HepG2 (cell line): Measurements from ENCODE around the gene HOXB6. TPM values are rescaled to one million over a fixed set of nuclear protein-coding genes. Genes with fewer than 3 reads are reported as not detected.

Experiments
- ATAC-seq: fragments of 200-7000 bp; cut with Tn5 transposase; 3 replicates; pipeline ENCODE4 v1.9.1; 2020; ENCODE audit warnings: mild to moderate bottlenecking, moderate library complexity
- BruUV-seq: library from RNA; stranded (reverse); fragments of 400-500 nt; replicated peaks from 2 replicates; lab custom pipeline; 2021; lab: Mats Ljungman, UMichigan
- CTCF ChIA-PET: fragments of 300-600 bp; formaldehyde crosslinking; extraction: SDS; loops from one replicate; lab custom pipeline; 2021; ENCODE audit warnings: low total read pairs, inconsistent platforms, low intra/inter-chr PET ratio; lab: Yijun Ruan, JAX
- POLR2A ChIA-PET: fragments of 350-600 bp; sonication (Branson Sonifier 250); formaldehyde crosslinking; loops from one replicate; lab custom pipeline; 2020; ENCODE audit warnings: antibody characterized with exemption, inconsistent platforms; lab: Yijun Ruan, JAX
- DNase-seq: peaks from one replicate; pipeline ENCODE4 v3.0.0-alpha.2; 2015; ENCODE audit warnings: low spot score
- FAIRE-seq: peaks from 3 replicates; lab custom pipeline; 2011; peaks lifted over from hg19 to GRCh38; lab: Jason Lieb, UNC
- H2AFZ ChIP-seq: one replicate; pipeline ENCODE4 v1.6.1; 2011; ENCODE audit warnings: low read length, inconsistent platforms
- H3K27ac ChIP-seq: fragments of 300-600 bp; 3 replicates; pipeline ENCODE4 v1.8.0; 2011; ENCODE audit warnings: mixed run types, mild to moderate bottlenecking, mixed read lengths, low read length, inconsistent platforms; ENCODE audit not compliant: insufficient read depth; ENCODE audit errors: extremely low read length
- H3K27me3 ChIP-seq, 2 experiments: fragments of 200-600 bp in 1 of 2; 2 replicates in 1 of 2; 3 replicates in 1 of 2; pipeline versions ENCODE4 v1.6.0 to v1.8.0; 2011; ENCODE audit warnings: low read length in 2 of 2, mild to moderate bottlenecking in 2 of 2, moderate library complexity in 2 of 2, inconsistent platforms in 1 of 2; ENCODE audit not compliant: insufficient read depth in 2 of 2, control insufficient read depth in 1 of 2
- H3K36me3 ChIP-seq, 2 experiments: fragments of 200-600 bp in 1 of 2; replicated peaks in 1 of 2; 2 replicates in 1 of 2; 3 replicates in 1 of 2; pipeline versions ENCODE4 v1.5.1 to v1.8.0; 2011; ENCODE audit warnings: low read length in 2 of 2, inconsistent platforms in 1 of 2; ENCODE audit not compliant: insufficient read depth in 2 of 2, control insufficient read depth in 1 of 2
- H3K4me1 ChIP-seq: 2 replicates; pipeline ENCODE4 v1.5.1; 2012; ENCODE audit warnings: low read length, inconsistent platforms; ENCODE audit not compliant: insufficient read depth
- H3K4me2 ChIP-seq: 2 replicates; pipeline ENCODE4 v1.6.0; 2011; ENCODE audit warnings: low read depth, low read length, inconsistent platforms
- H3K4me3 ChIP-seq, 3 experiments: fragments of 200-600 bp in 1 of 3; sonication (generic), shearing (Covaris generic) in 1 of 3; replicated peaks in 1 of 3; 2 replicates each; pipeline ENCODE4 v1.5.1; 2011 to 2016; ENCODE audit warnings: low read length in 3 of 3, inconsistent platforms in 2 of 3, low read depth in 2 of 3, mild to moderate bottlenecking in 2 of 3, control low read depth in 1 of 3, mixed read lengths in 1 of 3; ENCODE audit not compliant: insufficient read depth in 1 of 3
- H3K79me2 ChIP-seq: one replicate; pipeline ENCODE4 v1.6.1; 2011; ENCODE audit warnings: low read length, inconsistent platforms; ENCODE audit not compliant: insufficient read depth
- H3K9ac ChIP-seq: 2 replicates; pipeline ENCODE4 v1.6.0; 2011; ENCODE audit warnings: mild to moderate bottlenecking, low read depth, low read length, inconsistent platforms; ENCODE audit not compliant: insufficient read depth
- H3K9me3 ChIP-seq: 2 replicates; pipeline ENCODE4 v1.5.1; 2012; ENCODE audit warnings: mild to moderate bottlenecking, low read length
- H4K20me1 ChIP-seq: 2 replicates; pipeline ENCODE4 v1.6.0; 2011; ENCODE audit warnings: inconsistent platforms, mild to moderate bottlenecking, low read length, moderate library complexity; ENCODE audit not compliant: insufficient read depth
- CBX5 ChIP-seq: sonication (generic); formaldehyde crosslinking; IDR thresholded peaks from 2 replicates; pipeline ENCODE4 v1.4.0; 2020; ENCODE audit warnings: missing genetic modification reagents, borderline replicate concordance
- KMT2B ChIP-seq: IDR thresholded peaks from 2 replicates; pipeline ENCODE4 v1.6.1; 2016; ENCODE audit warnings: missing genetic modification reagents, missing compliant biosample characterization
- ZNF891 ChIP-seq: sonication (generic); formaldehyde crosslinking; IDR thresholded peaks from 2 replicates; pipeline ENCODE4 v1.5.0; 2020; ENCODE audit warnings: mild to moderate bottlenecking, missing genetic modification reagents
- WGBS: methylation state at CpG from one replicate; pipeline ENCODE4 v1.1.6; 2017; ENCODE audit warnings: low lambda C conversion rate; 5-methylcytosine and 5-hydroxymethylcytosine counted together
- in situ Hi-C: cut with HindIII; loops from 2 replicates; pipeline ENCODE4 v1.10.0; 2017; ENCODE audit warnings: low pct_unique_long_range_greater_than_20kb; ENCODE audit not compliant: extremely low pct_ligation_motif_present
- intact Hi-C: fragments of 100-400 bp; cut with micrococcal nuclease; formaldehyde crosslinking; loops from one replicate; pipeline ENCODE4 v1.10.0; 2022; ENCODE audit not compliant: unreplicated experiment
- polyA plus RNA-seq, 8 experiments: library from polyadenylated mRNA; depleted of rRNA in 3 of 8; stranded (reverse) in 7 of 8; unstranded in 1 of 8; fragments of >200 nt; fragmentation: Illumina TruSeq in 4 of 8; extraction: Trizol in 4 of 8; gene quantifications; 2 replicates each; pipeline versions ENCODE4 v1.2.1 to v1.2.3, GENCODE V29; 2011 to 2016; ENCODE audit warnings: low read depth in 4 of 8, missing spikeins in 1 of 8, mixed read lengths in 1 of 8; ENCODE audit not compliant: insufficient read depth in 1 of 8
- total RNA-seq, 5 experiments: library from RNA; depleted of rRNA; stranded (reverse); fragments of >200 nt; fragmentation: Illumina TruSeq; extraction: Trizol; gene quantifications; 2 replicates each; pipeline ENCODE4 v1.2.3, GENCODE V29; 2016; ENCODE audit warnings: low read depth in 1 of 5
- TF ChIP-seq, protein P1 (sequence below): sonication (generic); formaldehyde crosslinking; IDR thresholded peaks from 2 replicates; pipeline ENCODE4 v1.9.0; 2021; ENCODE audit warnings: mild to moderate bottlenecking, missing genetic modification reagents

HOXB6 gene
- total and polyA plus RNA-seq, 2 of the 13 experiments (the other 11 are each of a cell fraction or from before 2014, with no cell fraction given), result not detected

DNA sequence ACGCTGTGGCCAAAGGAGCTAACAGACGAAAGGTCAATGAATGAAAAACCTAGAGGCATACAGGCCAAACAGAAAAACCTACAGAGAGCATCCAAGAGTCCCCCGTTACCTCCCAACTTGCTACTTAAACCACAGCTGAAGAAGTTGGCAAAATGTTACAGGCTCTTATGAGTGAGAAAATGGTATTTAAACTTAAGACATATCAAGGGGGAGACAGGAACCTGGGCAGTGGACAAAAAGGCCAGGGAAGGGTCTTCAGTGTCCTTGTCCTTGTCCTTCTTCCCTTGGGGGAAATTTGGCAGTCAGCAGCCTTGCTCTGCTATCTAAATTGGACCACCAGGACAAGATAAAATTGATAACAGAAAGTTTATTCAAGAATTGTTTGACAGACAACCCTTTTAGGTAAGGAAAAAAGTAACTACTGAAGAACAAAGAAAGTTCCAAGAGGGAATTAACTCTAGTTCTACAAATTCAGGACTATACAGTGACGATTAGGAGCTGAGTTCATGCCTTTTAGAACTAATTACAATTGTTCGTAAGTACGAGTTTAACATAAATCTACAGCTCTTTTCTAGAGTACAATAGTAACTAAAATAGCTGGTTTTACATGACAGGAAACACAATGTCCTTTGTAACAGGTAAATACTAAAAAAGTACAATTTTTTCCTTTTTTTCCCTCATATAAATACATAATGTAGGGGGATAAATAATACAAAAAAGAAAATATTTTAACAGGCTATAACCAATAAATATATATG lies 56.1 kb downstream of the HOXB6 start:
- Histone ChIP-seq H3K9me3 (no peaks in the 10 kb centered on the region), H4K20me1 (no peaks in the 10 kb centered on the region; the same call in 1 of the 2 replicates), H3K9ac (no peak overlapping the region)
- intact Hi-C loops (no loop called here), in situ Hi-C loops (no loop called here)
- no TSS peak for BruUV-seq
- TF ChIP-seq ZNF891, result no peak
- no peak for TF ChIP-seq KMT2B (CRISPR knock-in tag)
- TF ChIP-seq, protein P1, sequence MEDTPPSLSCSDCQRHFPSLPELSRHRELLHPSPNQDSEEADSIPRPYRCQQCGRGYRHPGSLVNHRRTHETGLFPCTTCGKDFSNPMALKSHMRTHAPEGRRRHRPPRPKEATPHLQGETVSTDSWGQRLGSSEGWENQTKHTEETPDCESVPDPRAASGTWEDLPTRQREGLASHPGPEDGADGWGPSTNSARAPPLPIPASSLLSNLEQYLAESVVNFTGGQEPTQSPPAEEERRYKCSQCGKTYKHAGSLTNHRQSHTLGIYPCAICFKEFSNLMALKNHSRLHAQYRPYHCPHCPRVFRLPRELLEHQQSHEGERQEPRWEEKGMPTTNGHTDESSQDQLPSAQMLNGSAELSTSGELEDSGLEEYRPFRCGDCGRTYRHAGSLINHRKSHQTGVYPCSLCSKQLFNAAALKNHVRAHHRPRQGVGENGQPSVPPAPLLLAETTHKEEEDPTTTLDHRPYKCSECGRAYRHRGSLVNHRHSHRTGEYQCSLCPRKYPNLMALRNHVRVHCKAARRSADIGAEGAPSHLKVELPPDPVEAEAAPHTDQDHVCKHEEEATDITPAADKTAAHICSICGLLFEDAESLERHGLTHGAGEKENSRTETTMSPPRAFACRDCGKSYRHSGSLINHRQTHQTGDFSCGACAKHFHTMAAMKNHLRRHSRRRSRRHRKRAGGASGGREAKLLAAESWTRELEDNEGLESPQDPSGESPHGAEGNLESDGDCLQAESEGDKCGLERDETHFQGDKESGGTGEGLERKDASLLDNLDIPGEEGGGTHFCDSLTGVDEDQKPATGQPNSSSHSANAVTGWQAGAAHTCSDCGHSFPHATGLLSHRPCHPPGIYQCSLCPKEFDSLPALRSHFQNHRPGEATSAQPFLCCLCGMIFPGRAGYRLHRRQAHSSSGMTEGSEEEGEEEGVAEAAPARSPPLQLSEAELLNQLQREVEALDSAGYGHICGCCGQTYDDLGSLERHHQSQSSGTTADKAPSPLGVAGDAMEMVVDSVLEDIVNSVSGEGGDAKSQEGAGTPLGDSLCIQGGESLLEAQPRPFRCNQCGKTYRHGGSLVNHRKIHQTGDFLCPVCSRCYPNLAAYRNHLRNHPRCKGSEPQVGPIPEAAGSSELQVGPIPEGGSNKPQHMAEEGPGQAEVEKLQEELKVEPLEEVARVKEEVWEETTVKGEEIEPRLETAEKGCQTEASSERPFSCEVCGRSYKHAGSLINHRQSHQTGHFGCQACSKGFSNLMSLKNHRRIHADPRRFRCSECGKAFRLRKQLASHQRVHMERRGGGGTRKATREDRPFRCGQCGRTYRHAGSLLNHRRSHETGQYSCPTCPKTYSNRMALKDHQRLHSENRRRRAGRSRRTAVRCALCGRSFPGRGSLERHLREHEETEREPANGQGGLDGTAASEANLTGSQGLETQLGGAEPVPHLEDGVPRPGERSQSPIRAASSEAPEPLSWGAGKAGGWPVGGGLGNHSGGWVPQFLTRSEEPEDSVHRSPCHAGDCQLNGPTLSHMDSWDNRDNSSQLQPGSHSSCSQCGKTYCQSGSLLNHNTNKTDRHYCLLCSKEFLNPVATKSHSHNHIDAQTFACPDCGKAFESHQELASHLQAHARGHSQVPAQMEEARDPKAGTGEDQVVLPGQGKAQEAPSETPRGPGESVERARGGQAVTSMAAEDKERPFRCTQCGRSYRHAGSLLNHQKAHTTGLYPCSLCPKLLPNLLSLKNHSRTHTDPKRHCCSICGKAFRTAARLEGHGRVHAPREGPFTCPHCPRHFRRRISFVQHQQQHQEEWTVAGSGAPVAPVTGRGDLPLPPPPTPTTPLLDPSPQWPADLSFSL (CRISPR knock-in tag), result no peak
- TF ChIP-seq CBX5 (CRISPR knock-in tag), result no peak
- TF ChIP-seq, all 625 proteins: peak for 0
- ChIA-PET CTCF (no interaction called here), POLR2A (no interaction called here)
- no peaks in the 10 kb centered on the region for H3K36me3 ChIP-seq
- 40% methylated on average over 6 of the region's 6 CpGs for WGBS
- H3K79me2 ChIP-seq, result no peaks in the 10 kb centered on the region
- H2AFZ ChIP-seq, result no peak overlapping the region
- H3K4me2 ChIP-seq, result no peak overlapping the region
- FAIRE-seq (no peak), ATAC-seq (no peak), DNase-seq (no peak)
- peaks cover 14 to 94% of the 10 kb centered on the region in 2 experiments for H3K27me3 ChIP-seq
- H3K4me1 ChIP-seq, result no peaks in the 10 kb centered on the region
- H3K27ac ChIP-seq, result no peak overlapping the region
- H3K4me3 ChIP-seq, result no peak overlapping the region
